Neural progenitor cell (in vitro differentiated cells): Measurements from ENCODE around the gene TFPI. TPM values are rescaled to one million over a fixed set of nuclear protein-coding genes. Genes with fewer than 3 reads are reported as not detected.

Experiments
- DNase-seq: peaks from one replicate; pipeline ENCODE4 v3.0.0-alpha.2; 2016; ENCODE audit warnings: low spot score
- H2AFZ ChIP-seq: fragments of 200-600 bp; sonication (generic); replicated peaks from 2 replicates; pipeline ENCODE4 v1.6.1; 2016; ENCODE audit warnings: antibody characterized with exemption
- H3F3A ChIP-seq: fragments of 200-600 bp; sonication (generic); 2 replicates; pipeline ENCODE4 v1.6.1; 2016; ENCODE audit warnings: antibody characterized with exemption, low read depth
- H3K27ac ChIP-seq: fragments of 200-600 bp; sonication (generic); 2 replicates; pipeline ENCODE4 v1.5.1; 2016; ENCODE audit warnings: mild to moderate bottlenecking
- H3K27me3 ChIP-seq: fragments of 200-600 bp; sonication (generic); 2 replicates; pipeline ENCODE4 v1.6.1; 2016; ENCODE audit warnings: mild to moderate bottlenecking, moderate library complexity
- H3K36me3 ChIP-seq: fragments of 200-600 bp; sonication (generic); 2 replicates; pipeline ENCODE4 v1.5.1; 2016
- H3K4me1 ChIP-seq: fragments of 200-600 bp; sonication (generic); 2 replicates; pipeline ENCODE4 v1.6.1; 2016; ENCODE audit warnings: mixed run types
- H3K4me2 ChIP-seq: fragments of 200-600 bp; sonication (generic); 2 replicates; pipeline ENCODE4 v1.6.1; 2016
- H3K4me3 ChIP-seq: fragments of 200-600 bp; sonication (generic); 2 replicates; pipeline ENCODE4 v1.5.1; 2016
- H3K79me2 ChIP-seq: fragments of 200-600 bp; sonication (generic); 2 replicates; pipeline ENCODE4 v1.6.1; 2016; ENCODE audit warnings: low read depth
- H3K9ac ChIP-seq: fragments of 200-600 bp; sonication (generic); 2 replicates; pipeline ENCODE4 v1.6.1; 2016
- H3K9me3 ChIP-seq: fragments of 200-600 bp; sonication (generic); 2 replicates; pipeline ENCODE4 v1.5.1; 2016; ENCODE audit warnings: low read depth
- H4K20me1 ChIP-seq: fragments of 200-600 bp; sonication (generic); 2 replicates; pipeline ENCODE4 v1.6.1; 2016; ENCODE audit warnings: low read depth
- H3K27ac Mint-ChIP-seq: 3 replicates; pipeline ENCODE4 v1.8.0; 2021; ENCODE audit warnings: mixed read lengths
- H3K27me3 Mint-ChIP-seq: 2 replicates; pipeline ENCODE4 v1.8.0; 2022; ENCODE audit warnings: low read depth, mild to moderate bottlenecking, inconsistent platforms, moderate library complexity, mixed read lengths; ENCODE audit not compliant: insufficient read depth
- H3K36me3 Mint-ChIP-seq: 3 replicates; pipeline ENCODE4 v1.8.0; 2021; ENCODE audit warnings: mixed read lengths
- H3K4me1 Mint-ChIP-seq: 3 replicates; pipeline ENCODE4 v1.8.0; 2021; ENCODE audit warnings: mixed read lengths
- H3K4me3 Mint-ChIP-seq: 3 replicates; pipeline ENCODE4 v1.8.0; 2021; ENCODE audit warnings: mild to moderate bottlenecking, moderate library complexity, mixed read lengths
- H3K9me3 Mint-ChIP-seq: 3 replicates; pipeline ENCODE4 v1.8.0; 2020; ENCODE audit warnings: mixed read lengths
- CTCF ChIP-seq: fragments of 200-600 bp; sonication (generic); IDR thresholded peaks from 2 replicates; pipeline ENCODE4 v1.5.1; 2017; ENCODE audit warnings: antibody characterized with exemption, mild to moderate bottlenecking
- EZH2 ChIP-seq: fragments of 200-600 bp; sonication (generic); IDR thresholded peaks from 2 replicates; pipeline ENCODE4 v1.6.1; 2017; ENCODE audit warnings: antibody characterized with exemption, mild to moderate bottlenecking, moderate library complexity
- EZH2phosphoT487 ChIP-seq: fragments of 200-600 bp; sonication (generic); IDR thresholded peaks from 2 replicates; pipeline ENCODE4 v1.6.1; 2017; ENCODE audit warnings: antibody characterized with exemption
- small RNA-seq: library from RNA; depleted of rRNA; stranded (forward); fragments of <200 nt; gene quantifications from one replicate; pipeline ENCODE3, GENCODE V24; 2015
- total RNA-seq: library from RNA; depleted of rRNA; stranded (reverse); fragments of >200 nt; gene quantifications from 2 replicates; pipeline ENCODE4 v1.2.3, GENCODE V29; 2015; ENCODE audit warnings: low replicate concordance

The TFPI gene
- total RNA-seq, 1 donor from 2014 or later: 16.6 TPM

GRCh38 chr2:187415449-187415848 lies 138.8 kb downstream of the TFPI start:
- H3F3A ChIP-seq: no peaks in the 10 kb centered on the region
- TF ChIP-seq CTCF (no peak), EZH2phosphoT487 (no peak), EZH2 (no peak)
- H3K27ac ChIP-seq: no peak overlapping the region
- H3K4me1 ChIP-seq: peaks cover 8% of the 10 kb centered on the region
- H3K79me2 ChIP-seq: no peaks in the 10 kb centered on the region
- H3K4me3 ChIP-seq: no peak overlapping the region
- Mint-ChIP-seq H3K27me3 (no peaks in the 10 kb centered on the region), H3K36me3 (peaks cover 2% of the 10 kb centered on the region), H3K4me3 (no peak overlapping the region), H3K27ac (no peak overlapping the region), H3K4me1 (peaks cover 5% of the 10 kb centered on the region), H3K9me3 (peaks cover 8% of the 10 kb centered on the region)
- H4K20me1 ChIP-seq: no peaks in the 10 kb centered on the region
- no peaks in the 10 kb centered on the region for H3K27me3 ChIP-seq
- no peak overlapping the region for H2AFZ ChIP-seq
- DNase-seq: no peak
- no peaks in the 10 kb centered on the region for H3K9me3 ChIP-seq
- no peak overlapping the region for H3K4me2 ChIP-seq
- no peak overlapping the region for H3K9ac ChIP-seq
- H3K36me3 ChIP-seq: no peaks in the 10 kb centered on the region

Small RNAs within 50 kb of the gene (small RNA-seq; reads per million reads assigned to genes)
- not detected for gene GAPDHP59

Other genes starting within 250 kb of the TFPI start
- gene CALCRL, start 106.2 kb downstream of the TFPI start, total RNA-seq: 1.3 and 4.8 TPM in 2 replicates